Dermis microvascular lymphatic vessel endothelial cell (primary cell): ENCODE results near the gene CAPSL. TPM values are rescaled to one million over a fixed set of nuclear protein-coding genes. Genes with fewer than 3 reads are reported as not detected.
A peak's percentile ranks its signal among the peaks of the same experiment; 100 is the strongest.
"Not testable (repeated sequence)": the region's sequence is repeated elsewhere in the genome, so short reads cannot be mapped to it uniquely, and the experiment has no call there.

Experiments
- DNase-seq, 2 donors: peaks; one replicate each; pipeline versions ENCODE4 v3.0.0 to v3.0.0-alpha.2; 2010; ENCODE audit warnings: low read depth in 2 of 2
- total RNA-seq: library from RNA; depleted of rRNA; stranded (reverse); fragments of >200 nt; gene quantifications from 2 replicates; pipeline ENCODE4 v1.2.1, GENCODE V29; 2014

Gene CAPSL
- total RNA-seq, 1 donor from 2014 or later, result not detected

- DNase-seq, result no peak
Measured at GRCh38 chr5:35908228-35908627, 30.2 kb downstream of the CAPSL start.

- no peak for DNase-seq
Measured at GRCh38 chr5:35904443-35905132, 33.8 kb downstream of the CAPSL start.

GRCh38 chr5:35903631-35904203 lies 34.7 kb downstream of the CAPSL start:
- DNase-seq, result no peak

GRCh38 chr5:35902046-35902672 lies 36.3 kb downstream of the CAPSL start:
- no peak for DNase-seq

- DNase-seq, result no peak
Measured at GRCh38 chr5:35900972-35901695, 37.3 kb downstream of the CAPSL start.

- DNase-seq, result no peak
Measured at GRCh38 chr5:35899800-35900199, 38.6 kb downstream of the CAPSL start.

- no peak for DNase-seq
Measured at GRCh38 chr5:35898952-35899660, 39.3 kb downstream of the CAPSL start.

- no peak for DNase-seq
Measured at GRCh38 chr5:35894131-35894530, 44.3 kb downstream of the CAPSL start.

GRCh38 chr5:35892799-35893198 lies 45.6 kb downstream of the CAPSL start:
- DNase-seq, result not testable (repeated sequence)

GRCh38 chr5:35890021-35891020 lies 48.1 kb downstream of the CAPSL start:
- DNase-seq, result no peak

GRCh38 chr5:35887321-35888100 lies 50.9 kb downstream of the CAPSL start:
- no peak for DNase-seq

- no peak for DNase-seq
Measured at GRCh38 chr5:35886381-35886780, 52.0 kb downstream of the CAPSL start.

- no peak for DNase-seq
Measured at GRCh38 chr5:35884773-35885172, 53.6 kb downstream of the CAPSL start.

- peak in 1 of 2 donors; percentile 72 for DNase-seq
Measured at GRCh38 chr5:35884191-35884769, 54.1 kb downstream of the CAPSL start.

GRCh38 chr5:35881758-35882157 lies 56.7 kb downstream of the CAPSL start:
- DNase-seq, result peak in 1 of 2 donors; percentile 10

GRCh38 chr5:35880156-35880555 lies 58.3 kb downstream of the CAPSL start:
- no peak for DNase-seq

GRCh38 chr5:35879649-35880048 lies 58.8 kb downstream of the CAPSL start:
- DNase-seq, result no peak

- no peak for DNase-seq
Measured at GRCh38 chr5:35879096-35879495, 59.3 kb downstream of the CAPSL start.

GRCh38 chr5:35878079-35878478 lies 60.3 kb downstream of the CAPSL start:
- DNase-seq, result no peak
